Endothelial cell of hepatic sinusoid (primary cell): ENCODE results near the gene ANKMY1.

ENCODE experiments used
- in situ Hi-C: cut with HindIII; loops from 2 replicates; pipeline ENCODE4 v1.10.0; 2017; ENCODE audit warnings: low sequenced_read_pairs

ANKMY1 gene

DNA sequence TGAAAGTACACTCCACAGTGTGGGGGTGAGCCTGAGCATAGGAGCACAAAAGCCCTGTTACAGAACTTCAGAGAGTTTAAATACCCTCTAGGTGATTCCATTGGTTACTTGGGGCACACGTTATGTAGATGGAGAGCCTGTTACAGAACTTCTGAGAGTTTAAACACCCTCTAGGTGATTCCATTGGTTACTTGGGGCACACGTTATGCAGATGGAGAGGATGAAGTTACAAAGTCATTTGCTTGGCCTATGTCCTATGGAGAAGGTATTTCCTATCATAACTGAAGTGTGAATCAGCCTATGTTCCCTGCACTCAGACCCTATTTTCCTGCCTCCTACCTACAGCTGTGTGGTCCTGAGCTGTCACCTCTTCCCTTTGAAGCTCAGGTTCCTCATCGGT is 25.0 kb upstream of the ANKMY1 start:
- in situ Hi-C loops = no loop called here

DNA sequence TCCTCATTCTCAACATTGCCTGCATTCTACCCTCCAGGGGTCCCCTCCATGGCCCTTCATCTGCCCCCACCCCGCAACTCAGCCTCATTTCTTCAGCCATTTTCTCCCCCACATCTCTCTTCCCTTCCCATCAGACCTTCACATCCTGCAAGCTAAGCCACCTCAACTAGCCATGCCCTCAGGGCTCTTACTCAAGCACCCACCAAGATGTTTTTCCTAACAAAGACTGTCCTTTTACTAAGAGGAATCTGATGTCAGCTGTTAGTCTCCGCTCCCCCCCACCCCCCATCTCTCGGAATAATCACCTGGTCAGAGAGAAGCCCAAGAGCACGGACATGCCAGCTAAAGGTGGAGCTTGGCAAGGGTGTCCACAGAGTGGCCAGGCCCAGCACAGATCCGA is 24.0 kb upstream of the ANKMY1 start:
- in situ Hi-C loops = no loop called here

DNA sequence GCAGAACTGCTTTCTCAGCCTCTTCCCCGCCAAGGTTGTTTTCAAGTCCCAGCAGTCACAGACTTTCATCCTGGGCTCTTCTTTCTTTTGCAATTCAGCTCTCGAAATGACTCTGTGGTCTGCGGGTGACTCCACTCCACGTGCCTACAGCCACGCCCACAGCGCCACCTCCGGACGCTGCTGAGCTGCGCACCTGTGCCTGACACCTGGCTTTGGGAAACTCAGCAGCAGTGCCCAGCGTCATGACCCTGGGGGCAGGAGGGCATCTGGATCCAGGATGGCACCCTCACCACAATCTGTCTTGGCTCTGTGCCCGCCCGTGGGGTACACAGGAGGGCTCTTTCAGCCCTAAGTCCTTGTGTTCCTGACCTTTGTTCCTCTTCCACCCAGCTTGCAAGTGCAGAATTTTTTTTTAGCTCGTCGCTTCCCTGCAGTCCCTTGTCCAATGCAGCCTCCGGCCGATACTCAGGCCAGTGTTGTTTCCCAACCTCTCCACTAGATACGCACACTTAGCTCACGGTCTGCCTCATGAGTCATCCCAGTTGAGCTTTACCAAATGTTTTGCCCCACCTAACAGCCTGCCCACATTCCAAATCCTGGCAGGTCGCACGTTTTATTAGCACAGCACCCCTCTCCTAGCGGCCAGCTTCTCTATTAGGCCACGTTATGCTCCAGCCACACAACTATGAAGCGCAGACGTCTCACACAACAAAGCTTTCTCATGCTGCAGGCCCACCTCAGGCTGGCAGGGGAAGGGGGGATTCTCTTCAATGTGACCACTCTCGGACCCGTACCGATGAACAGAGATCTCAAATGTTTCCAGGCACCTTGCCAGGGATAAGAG is 22.2 kb upstream of the ANKMY1 start:
- in situ Hi-C loops = no loop called here

DNA sequence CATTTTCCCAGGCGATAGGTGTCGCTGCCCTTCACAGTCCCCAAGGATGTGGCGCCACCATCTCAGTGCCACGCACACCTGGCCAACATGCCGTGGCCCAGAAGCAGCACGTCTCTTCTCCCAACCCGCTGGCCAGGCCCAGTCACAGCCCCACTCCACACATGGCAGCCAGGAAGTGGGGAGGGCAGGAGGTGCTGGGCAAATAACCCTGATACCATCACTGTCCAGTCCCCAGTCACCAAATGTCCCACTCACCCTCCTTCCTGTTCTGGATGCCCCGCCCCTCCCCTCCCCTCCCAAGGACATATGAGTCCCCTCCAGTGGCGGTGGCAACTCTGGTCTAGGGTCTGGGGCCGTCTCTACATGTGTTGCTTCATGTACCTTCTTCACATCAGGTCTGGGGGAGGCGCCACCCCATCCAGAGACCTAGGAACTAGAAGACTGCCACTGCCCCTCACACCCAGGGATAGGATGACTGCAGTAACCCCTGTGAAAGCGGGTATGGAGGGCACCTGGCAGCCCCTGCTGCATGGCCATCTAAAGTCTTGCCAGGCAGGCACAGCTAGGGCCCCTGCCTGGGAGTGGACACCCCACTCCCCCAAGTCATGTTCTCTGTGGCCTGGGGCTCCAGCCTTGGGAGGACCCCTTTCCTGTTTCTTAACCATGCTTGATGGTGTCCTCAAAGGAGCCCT is 21.4 kb upstream of the ANKMY1 start:
- in situ Hi-C loops = no loop called here

GRCh38 chr2:240578488-240578887 is 20.7 kb upstream of the ANKMY1 start:
- in situ Hi-C loops = no loop called here

DNA sequence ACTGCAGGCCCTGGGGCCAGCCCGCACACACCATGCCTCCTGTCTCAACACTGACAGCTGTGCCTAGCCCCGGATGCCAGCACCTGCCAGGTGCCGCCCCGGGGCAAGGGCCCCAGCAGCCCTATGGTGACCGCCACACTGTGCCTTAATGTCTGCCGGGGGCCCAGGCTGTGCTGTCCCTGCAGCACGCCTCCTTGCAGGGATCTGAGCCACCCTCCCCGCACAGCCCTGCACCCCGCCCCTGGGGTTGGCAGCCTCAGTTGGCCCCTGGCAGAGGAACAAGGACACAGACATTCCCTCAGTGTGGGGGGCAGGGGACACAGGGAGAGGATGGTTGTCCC is 20.3 kb upstream of the ANKMY1 start:
- in situ Hi-C loops = no loop called here

DNA sequence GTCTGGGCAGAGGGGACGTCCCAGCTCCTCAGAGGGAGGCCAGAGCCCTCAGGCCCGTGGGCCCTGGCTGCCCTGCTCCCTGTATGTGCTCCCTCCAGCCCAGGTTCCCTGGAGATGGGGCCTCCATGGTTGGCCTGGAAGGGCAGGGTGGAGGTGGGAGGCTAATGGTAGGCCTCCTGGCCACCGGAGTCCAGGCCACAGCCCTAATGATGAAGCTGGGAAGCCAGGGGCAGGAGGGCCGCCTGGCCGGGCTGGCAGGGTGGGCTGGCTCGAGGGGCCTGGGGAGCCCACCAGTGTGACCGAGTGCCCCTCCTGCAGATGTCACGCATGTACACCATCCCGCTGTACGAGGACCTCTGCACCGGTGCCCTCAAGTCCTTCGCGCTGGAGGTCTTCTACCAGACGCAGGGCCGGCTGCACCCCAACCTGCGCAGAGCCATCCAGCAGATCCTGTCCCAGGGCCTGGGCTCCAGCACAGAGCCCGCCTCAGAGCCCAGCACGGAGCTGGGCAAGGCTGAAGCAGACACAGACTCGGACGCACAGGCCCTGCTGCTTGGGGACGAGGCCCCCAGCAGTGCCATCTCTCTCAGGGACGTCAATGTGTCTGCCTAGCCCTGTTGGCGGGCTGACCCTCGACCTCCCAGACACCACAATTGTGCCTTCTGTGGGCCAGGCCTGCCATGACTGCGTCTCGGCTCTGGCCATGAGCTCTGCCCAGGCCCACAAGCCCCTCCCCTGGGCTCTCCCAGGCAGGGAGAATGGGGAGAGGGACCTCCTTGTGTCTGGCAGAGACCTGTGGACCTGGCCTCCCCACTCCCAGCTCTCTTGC is 19.7 kb upstream of the ANKMY1 start:
- in situ Hi-C loops = no loop called here

GRCh38 chr2:240576436-240577205 is 18.8 kb upstream of the ANKMY1 start:
- in situ Hi-C loops = no loop called here

DNA sequence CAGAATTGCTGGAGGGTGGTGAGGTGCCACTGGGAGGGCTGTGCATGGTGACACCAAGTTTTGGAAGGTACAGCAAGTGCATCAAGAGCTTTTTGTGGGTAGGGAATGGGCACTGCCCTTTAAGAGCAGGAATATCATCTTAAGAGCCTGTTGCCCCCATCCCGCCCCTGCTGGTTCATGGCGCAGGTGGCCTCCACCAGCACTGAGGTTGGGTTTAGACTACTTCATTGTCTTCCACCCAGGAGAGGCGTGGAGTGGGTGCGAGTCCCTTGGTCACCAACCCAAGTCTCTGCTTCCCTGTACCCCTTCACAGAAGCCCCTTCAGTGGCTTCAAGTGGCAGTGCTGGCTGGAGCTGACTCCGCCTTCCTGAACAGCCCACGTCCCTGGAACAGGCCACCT is 18.2 kb upstream of the ANKMY1 start:
- in situ Hi-C loops = no loop called here

DNA sequence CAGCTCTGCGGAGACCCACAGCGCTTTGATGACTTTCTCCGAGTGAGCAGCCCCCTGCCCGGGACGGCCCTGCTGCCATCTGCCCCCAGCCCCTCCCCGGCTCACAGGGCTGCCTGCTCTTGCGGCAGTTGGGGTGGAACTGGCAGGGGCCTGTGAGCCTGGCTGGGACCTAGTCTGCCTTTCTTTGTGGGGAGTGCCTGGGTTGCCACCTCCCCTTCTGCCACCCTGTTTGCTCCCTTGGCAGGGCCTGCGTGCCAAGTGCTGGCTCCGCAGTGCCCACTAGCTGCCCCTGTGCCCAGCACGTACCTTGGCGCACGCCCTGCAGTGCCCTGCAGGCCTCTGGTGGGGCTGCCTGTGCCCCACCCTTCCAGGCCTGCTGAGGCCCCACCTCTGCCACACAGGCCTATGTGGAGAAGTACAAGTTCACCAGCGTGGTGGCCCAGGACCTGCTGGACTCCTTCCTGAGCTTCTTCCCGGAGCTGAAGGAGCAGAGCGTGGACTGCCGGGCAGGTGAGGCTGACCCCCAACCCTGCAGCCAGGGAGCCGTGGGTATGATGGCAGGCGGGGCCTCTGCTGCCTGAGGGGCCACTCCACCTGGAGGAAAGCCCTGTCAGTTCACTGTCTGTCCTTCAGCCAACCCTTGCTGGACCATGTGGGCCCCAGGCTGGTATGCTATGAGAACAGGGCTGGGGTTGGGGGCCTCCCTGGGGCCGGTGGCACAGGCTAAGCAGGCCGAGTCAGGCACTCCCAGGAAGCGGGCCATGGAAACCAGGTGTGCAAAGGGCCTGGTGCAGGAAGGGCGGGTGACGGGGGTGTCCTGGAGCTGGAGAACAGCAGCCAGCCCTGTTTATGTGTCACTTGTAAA is 17.5 kb upstream of the ANKMY1 start:
- in situ Hi-C loops = no loop called here

DNA sequence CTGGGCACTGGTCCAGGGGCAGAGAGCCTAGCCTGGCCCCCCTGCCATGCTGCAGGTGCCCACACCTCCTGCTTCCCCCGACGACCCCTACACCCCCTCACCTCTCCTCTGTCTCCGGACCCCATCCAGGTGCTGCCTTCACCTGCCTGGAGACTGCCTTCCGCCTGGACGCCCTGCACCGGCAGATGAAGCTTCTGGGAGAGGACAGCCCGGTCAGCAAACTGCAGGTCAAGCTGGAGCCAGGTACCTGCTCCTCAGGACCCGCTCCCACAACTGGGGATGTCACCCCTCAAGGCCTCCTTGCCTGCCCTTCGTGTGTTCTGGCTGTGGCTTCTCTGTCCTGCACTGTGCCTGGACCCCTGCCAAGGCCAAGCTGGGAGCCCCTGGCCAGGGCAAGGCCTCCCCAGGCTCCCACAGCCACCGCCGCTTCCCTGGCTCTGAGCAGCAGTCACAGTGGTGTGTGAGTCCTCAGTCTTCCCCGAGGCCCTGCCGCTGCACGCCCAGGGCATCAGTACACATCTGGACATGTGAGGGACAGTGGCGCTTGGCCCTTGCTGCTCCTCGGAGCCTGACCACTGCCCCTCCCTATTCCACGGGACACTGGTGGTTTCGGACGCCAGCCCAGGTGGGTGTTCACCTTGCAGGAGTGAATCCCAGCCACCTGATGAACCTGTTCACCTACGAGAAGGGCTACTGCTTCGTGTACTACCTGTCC is 16.8 kb upstream of the ANKMY1 start:
- in situ Hi-C loops = no loop called here

DNA sequence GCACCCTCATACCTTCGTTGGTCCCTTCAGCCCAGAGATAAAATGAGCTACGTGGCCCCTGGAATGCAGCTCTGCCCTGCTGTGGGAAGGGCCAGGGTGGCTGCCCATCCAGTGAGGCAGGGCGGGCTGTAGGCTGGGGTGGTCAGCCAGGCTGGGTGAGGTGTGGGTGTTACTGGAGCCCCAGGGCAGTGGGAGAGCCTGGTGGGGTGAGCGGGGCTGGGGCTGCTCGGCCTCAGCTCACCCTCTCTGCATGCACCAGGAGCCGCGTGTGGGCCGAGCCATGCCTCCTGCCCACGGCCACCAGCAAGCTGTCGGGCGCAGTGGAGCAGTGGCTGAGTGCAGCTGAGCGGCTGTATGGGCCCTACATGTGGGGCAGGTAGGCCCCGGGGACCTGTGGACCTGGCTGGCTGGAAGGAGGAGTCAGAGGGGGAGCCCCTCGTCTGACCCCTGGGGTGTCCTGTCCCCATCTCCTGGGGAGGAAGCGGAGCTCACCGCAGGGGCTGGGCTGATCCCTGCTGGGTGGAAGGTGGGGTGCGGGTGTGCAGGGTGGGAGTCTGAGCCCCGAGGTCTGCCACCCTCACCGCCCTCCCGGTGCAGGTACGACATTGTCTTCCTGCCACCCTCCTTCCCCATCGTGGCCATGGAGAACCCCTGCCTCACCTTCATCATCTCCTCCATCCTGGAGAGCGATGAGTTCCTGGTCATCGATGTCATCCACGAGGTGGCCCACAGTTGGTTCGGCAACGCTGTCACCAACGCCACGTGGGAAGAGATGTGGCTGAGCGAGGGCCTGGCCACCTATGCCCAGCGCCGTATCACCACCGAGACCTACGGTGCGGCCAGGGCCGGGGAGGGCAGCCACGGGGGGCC is 16.0 kb upstream of the ANKMY1 start:
- in situ Hi-C loops = no loop called here

- in situ Hi-C loops = no loop called here
These were observed 15.3 kb upstream of the ANKMY1 start for GRCh38 chr2:240573071-240573515.

- in situ Hi-C loops = no loop called here
These were observed 14.6 kb upstream of the ANKMY1 start for GRCh38 chr2:240572141-240573031.

DNA sequence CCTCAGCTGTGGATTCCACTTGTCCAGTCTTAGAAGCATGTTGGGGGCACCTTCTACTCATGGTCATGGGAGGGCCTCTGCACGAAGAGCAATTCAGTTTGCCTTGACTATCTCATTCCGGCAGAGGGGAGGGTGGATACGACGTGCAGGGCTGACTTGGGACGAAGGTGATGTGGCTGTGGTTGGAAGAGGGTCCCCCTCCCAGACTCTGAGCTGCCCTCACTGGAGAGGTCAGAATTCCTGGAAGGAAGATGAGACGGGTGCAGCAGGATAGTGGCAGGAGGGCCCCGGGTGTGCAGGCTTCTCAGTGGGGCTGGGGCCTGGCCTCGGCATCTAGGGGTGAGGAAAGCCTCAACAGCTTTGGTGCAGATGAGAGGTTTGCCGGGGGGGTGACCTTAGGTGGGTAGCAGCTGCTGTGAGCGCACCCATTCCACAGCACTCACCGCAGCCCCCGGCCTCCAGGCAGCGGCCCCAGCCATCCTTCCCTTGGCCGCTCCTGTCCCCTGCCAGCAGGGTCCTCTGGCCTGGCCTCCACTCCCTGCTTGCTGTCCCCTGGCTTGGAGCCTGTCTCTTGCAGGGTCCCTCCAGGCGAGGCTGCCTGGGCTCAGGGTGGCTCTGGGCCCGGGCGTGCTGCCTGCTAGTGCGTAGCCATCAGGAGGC is 13.7 kb upstream of the ANKMY1 start:
- in situ Hi-C loops = no loop called here

DNA sequence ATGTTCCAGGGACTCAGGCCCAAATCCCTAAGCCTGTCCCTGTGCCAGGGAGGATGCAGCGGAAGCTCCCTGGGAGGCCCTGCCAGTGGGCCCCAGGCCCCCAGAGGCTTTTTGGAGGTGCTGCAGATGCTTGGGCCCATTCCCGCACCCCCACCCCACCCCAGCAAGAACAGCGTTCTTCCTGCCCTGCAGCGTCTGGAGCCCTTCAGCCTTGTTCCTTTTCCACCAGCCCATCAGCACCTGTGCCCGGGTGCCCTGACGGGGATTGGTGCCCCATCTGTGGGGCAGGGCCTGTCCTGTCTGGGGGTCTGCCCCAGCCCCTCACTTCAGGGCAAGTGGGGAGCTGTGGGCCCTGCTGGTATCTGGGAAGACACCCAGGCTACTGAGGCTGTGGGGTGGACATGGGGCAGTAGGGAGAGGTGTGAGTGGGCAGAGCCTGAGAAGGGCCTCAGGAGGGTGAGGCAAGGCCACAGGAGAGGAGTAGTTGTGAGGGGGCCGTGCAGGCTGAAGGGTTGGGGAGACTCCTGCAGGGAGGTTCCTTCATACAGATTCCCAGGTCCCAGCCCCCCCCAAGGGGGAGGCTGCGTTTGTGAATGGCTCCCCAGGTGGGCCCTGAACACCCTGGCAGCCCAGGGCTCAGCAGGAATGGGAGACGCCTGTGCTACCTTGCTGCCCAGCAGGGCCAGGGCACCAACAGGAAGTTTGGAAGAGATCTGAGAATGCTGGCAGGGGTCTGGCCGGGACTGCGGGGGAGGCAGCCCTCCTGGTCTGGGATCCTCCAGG is 12.9 kb upstream of the ANKMY1 start:
- in situ Hi-C loops = no loop called here
